Stimulated activated CD4-positive, alpha-beta T cell treated with anti-CD3 and anti-CD28 coated beads, TNF-alpha, amount 100 ng/mL, for 24 hours (primary cell): Measurements from ENCODE around the gene FEZF1.

Experiments used
- DNase-seq, 3 experiments: peaks; one replicate each; pipeline ENCODE4 v3.0.0-alpha.2; 2020; ENCODE audit warnings: low read depth in 3 of 3

Gene FEZF1

GRCh38 chr7:122268101-122268500 is 36.4 kb downstream of the FEZF1 start:
- DNase-seq, result no peak

- DNase-seq, result no peak
Observed at GRCh38 chr7:122262246-122262645, 42.3 kb downstream of the FEZF1 start.

GRCh38 chr7:122261442-122261841 is 43.1 kb downstream of the FEZF1 start:
- no peak for DNase-seq

GRCh38 chr7:122261016-122261415 is 43.5 kb downstream of the FEZF1 start:
- DNase-seq, result no peak

- DNase-seq, result no peak
Observed at GRCh38 chr7:122260336-122260735, 44.2 kb downstream of the FEZF1 start.

- no peak for DNase-seq
Observed at GRCh38 chr7:122258971-122259370, 45.6 kb downstream of the FEZF1 start.

GRCh38 chr7:122257056-122257455 is 47.5 kb downstream of the FEZF1 start:
- no peak for DNase-seq

- no peak for DNase-seq
Observed at GRCh38 chr7:122256046-122256445, 48.5 kb downstream of the FEZF1 start.

GRCh38 chr7:122255454-122255853 is 49.1 kb downstream of the FEZF1 start:
- no peak for DNase-seq
